GM21576 (cell line): Measurements from ENCODE around the gene DYRK4.
"Not testable (repeated sequence)": the region's sequence is repeated elsewhere in the genome, so short reads cannot be mapped to it uniquely, and the experiment has no call there.

ENCODE experiments used
- ATAC-seq: cut with Tn5 transposase; IDR thresholded peaks from one replicate; pipeline ENCODE4 v1.9.1; 2021; ENCODE audit warnings: mild to moderate bottlenecking, moderate library complexity; ENCODE audit not compliant: unreplicated experiment

Gene DYRK4, protein sequence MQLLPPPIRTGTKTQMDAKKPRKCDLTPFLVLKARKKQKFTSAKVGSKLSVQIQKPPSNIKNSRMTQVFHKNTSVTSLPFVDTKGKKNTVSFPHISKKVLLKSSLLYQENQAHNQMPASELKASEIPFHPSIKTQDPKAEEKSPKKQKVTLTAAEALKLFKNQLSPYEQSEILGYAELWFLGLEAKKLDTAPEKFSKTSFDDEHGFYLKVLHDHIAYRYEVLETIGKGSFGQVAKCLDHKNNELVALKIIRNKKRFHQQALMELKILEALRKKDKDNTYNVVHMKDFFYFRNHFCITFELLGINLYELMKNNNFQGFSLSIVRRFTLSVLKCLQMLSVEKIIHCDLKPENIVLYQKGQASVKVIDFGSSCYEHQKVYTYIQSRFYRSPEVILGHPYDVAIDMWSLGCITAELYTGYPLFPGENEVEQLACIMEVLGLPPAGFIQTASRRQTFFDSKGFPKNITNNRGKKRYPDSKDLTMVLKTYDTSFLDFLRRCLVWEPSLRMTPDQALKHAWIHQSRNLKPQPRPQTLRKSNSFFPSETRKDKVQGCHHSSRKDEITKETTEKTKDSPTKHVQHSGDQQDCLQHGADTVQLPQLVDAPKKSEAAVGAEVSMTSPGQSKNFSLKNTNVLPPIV

GRCh38 chr12:4562034-4562657, at the start of gene DYRK4:
Gene DYRK4 (plus strand): TSS chr12:4562208. CDS start chr12:4562246, 38 bp downstream.
- ATAC-seq: no peak

DNA sequence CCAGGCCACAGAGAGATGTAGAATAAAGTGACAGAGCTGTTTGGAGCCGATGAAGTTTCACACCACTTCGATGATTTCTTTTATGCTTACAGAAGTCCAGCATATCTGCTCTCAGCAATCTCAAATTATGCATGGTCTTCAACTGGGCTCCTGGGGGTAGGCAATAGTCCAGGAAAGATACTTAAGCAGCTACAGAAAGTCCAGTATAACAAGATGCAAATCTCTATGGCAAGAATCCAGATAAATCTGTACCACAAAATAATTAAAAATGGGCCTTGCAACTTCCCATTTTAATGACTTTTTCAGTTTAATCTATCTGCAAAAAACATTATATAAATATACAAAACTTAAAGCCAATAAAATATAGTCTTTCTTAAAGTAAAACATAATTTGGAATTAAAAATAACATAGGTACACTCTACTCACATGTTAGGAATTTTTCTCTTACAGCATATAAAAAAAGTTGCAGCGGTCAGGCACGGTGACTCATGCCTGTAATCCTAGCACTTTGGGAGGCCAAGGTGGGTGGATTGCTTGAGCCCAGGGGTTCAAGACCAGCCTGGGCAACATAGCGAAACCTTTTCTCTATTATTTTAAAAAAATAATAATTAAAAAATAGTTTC, 43.8 kb upstream of the DYRK4 start:
- no peak for ATAC-seq

- not testable (repeated sequence) for ATAC-seq
Observed at GRCh38 chr12:4523443-4523842, 38.6 kb upstream of the DYRK4 start.

DNA sequence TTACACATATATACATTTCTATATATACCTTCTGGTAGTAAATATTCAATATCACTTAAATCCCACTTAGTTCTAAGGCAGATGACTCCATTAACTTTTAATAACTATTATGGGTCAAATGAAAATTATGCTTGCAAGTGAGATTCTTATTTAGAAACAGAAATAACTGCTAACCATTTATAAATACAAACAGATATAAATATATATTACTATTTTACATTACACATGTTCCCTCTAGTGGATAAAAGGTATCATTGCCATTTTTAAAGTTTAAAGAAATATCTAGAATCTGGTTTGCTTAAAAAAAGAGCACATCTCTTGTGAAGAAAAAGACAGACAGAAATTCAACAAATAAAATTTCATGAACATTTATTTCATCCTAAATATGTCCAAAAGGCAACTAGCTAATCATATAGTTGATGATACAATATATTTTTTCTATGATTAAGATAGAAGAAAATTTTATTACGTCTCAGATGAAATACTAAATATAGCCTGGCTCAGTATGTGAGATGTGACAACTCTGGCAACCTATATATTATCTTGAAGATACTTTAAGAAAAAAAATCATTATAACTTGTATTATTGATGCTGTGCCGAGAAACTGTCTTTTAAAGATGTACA, 35.0 kb upstream of the DYRK4 start:
- no peak for ATAC-seq

GRCh38 chr12:4530160-4530559, 31.8 kb upstream of the DYRK4 start:
- ATAC-seq: no peak

DNA sequence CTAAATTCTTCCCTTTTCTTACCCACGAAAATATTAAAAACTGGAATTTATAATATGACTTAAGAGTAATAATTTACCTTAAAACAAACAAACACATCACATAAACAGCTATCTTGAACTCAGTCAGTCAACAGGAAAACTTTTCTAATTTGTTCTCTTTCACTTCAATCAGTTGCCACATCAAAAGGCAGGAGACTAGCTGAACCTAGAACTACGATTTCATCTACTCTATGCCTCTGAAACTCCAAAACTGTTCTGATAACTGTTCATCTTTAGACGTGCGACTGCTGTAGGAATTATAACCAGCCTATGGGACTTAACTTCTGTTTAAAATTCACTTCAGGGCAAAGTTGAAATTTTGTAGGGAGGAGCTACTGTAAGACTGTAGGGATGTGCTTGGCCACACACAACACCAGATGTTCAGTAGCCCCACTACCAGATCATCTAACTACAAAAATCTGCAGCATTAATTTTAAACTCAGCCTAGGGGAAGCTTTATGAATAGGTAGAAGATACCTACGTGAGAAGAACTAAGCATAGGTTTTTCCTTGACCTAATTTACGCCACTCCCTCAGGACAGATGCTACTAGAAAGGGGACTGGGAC, 30.9 kb upstream of the DYRK4 start:
- ATAC-seq: no peak

DNA sequence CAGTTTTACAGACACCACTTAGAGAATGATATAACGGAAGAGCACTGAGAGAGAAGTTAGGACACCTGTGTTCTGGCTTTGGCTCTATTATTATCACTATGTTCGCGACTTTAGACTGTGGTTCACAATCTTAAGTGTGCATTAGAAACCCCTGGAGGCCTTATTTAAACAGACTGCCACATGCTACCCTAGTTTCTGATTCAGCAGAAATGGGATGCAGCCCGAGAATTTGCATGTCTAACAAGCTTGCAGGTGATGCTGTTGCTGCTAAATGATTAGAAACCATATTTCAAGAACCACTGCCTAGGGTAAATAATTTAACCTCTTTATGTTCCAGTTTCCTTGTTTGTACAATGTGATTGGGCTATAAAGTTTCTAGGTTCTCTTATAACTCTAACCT, 26.9 kb upstream of the DYRK4 start:
- ATAC-seq: peak; percentile 29

DNA sequence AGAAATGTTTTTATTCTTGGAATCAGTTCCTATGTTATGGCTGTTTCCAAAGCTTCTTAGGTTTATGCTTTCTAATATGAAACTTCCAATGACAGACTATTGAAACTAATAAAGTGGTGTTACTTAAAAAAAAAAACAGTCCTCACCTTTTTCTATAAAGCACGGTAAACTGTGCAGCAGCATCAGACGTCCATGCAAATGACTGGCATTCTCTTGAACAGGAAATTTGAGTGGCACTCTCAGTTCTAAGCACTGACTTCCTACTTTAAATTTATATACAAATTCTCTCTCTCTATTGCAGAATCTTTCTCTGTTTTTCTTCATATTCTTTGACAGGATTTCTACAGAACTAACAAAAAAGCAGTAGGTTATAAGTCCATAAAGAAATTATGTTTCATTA, 26.1 kb upstream of the DYRK4 start:
- no peak for ATAC-seq

- ATAC-seq: peak; percentile 81
Observed at GRCh38 chr12:4538207-4539160, 23.5 kb upstream of the DYRK4 start, which contains the start of gene RAD51AP1. Gene RAD51AP1 (plus strand): TSS chr12:4538890. CDS start chr12:4538940, 50 bp downstream.

DNA sequence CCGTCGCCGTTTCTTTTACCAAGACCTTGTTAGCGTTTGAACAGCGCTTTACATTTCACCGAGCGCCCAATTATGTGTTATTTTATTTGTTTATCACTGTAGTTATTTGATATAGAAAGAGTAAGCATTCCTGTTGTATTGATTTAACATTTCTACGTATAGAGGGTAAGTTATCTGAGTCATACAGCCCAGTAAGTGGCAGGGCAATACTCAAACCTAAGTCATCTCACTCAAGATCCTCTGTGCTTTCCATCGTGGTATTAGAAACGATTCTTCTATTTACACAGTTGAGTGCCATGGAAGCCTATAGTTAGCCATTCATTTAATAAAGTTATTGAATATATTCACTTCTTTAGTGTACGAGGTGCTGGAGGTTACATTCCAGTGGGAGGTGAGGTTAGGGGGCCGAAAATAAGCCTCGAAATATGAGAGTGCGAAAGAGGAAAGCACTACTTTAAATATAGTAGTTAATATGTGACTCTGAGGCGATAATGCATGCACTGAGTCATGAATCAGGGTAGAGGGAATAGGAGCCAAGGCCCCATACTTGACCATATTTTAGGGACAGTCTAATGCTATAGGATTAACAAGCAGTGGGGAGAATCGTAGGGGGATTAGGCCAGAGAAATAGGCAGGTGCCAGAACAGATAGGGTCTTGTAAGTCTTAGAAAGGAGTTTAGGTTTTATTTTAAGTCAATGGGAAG, 22.7 kb upstream of the DYRK4 start:
- ATAC-seq: no peak

GRCh38 chr12:4540170-4540569, 21.8 kb upstream of the DYRK4 start:
- no peak for ATAC-seq

GRCh38 chr12:4540638-4541037, 21.4 kb upstream of the DYRK4 start:
- no peak for ATAC-seq

DNA sequence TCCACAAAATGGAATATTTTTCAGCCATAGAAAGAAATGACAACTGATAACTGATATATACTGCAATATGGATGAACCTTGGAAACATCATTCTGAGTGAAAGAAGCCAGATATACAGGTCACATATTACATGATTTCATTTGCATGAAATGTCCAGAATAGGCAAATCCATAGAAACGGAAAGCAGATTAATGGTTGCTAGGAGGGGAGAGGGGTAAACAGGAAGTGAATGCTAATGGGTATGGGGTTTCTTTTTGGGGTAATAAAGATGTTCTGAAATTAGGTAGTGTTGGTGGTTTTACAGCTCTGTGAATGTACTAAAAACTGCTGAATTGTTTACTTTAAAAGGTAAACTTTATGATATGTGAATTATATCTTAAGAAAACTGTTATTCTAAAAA, 16.8 kb upstream of the DYRK4 start:
- ATAC-seq: no peak

DNA sequence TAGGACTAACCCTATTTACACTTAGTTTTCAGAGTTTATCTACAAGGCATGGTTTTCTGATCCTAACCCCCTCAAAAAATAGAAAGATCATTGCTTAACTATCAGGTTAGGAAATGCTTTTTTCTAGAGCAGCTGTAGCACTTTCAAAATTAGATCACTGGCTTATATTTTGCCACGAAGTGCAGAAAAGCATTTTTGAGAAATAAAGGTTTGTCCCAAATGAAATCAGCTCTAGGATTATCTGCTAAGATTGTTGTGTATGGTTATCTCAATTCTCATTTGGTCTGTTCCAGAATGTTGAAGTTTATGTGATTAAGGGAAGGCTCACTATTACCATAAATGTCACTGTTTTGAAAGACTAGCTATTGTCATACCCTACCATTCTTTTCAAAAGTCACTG, 9.8 kb upstream of the DYRK4 start:
- no peak for ATAC-seq

GRCh38 chr12:4553943-4554342, 8.1 kb upstream of the DYRK4 start:
- no peak for ATAC-seq

GRCh38 chr12:4555804-4556203, 6.2 kb upstream of the DYRK4 start:
- ATAC-seq: no peak

- ATAC-seq: no peak
Observed at GRCh38 chr12:4556735-4557530, 5.1 kb upstream of the DYRK4 start.

DNA sequence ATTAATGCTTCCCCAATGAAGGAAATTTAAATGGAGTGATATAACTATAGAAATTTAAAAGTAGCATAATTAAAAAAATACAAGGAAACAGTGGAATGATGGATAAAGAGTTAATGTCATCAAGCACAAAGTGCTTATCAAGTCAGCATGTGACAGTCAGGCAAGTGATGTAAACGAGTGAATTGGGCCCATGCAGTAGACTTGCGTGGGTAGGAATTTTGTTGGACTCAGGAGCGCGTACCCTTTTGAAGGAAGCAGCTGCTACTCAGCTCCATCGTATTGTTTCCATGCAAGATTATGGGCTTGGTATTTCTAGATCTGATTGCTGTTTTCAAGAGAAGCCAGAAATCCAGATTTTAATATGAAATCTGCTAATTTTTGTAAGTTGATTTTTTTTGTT, 4.4 kb upstream of the DYRK4 start:
- no peak for ATAC-seq
